Stimulated activated CD8-positive, alpha-beta memory T cell treated with anti-CD3 and anti-CD28 coated beads, Interleukin-7, amount 100 ng/mL, for 24 hours (primary cell): Measurements from ENCODE around the gene HSDL1.

Experiments used
- DNase-seq: peaks from one replicate; pipeline ENCODE4 v3.0.0-alpha.2; 2020; ENCODE audit warnings: low read depth

HSDL1 gene

DNA sequence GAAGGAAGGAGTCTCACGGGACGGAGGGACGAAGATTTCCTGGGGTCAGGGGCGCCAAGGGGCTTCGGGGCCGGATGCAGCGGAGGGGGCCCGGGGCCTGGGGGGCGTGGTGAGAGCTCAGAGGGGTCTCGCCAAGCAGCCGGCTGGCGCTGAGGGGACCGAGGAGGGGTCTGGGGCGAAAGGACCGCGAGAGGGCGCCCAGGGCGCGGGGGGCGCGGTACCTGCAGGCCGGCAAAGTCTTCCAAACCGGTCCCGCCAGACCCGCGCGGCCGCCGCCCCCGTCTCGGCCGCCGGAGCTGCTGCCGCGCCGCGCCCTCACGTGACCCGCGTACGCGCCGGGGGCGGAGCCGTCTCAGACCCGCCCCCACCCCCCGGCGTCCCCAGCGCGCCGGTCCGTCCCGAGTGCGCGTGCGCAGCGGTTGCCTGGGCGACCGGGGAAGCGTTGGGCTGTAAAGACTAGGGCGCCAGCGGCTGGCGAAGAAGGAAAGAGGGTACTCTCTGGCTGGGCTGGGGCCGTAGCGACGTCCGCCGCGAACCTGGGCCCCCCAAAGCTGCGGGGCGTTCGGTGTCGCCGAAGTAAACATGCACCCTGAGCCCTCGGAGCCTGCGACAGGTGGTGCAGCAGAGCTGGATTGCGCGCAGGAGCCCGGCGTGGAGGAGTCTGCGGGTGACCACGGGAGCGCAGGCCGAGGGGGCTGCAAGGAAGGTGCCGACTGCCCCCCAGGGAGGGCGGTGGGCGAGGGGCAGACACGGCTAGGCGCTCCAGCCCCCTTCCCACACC lies at the start of gene HSDL1, which contains the start of gene DNAAF1:
HSDL1 (minus strand) TSS at position 319 of the 781 bp plus-strand sequence. CDS start 13,856 bp downstream, outside the sequence.
DNAAF1 (plus strand) TSS at position 450 of the 781 bp plus-strand sequence; CDS start at position 583, 133 bp downstream.
- DNase-seq: peak; percentile 90

DNA sequence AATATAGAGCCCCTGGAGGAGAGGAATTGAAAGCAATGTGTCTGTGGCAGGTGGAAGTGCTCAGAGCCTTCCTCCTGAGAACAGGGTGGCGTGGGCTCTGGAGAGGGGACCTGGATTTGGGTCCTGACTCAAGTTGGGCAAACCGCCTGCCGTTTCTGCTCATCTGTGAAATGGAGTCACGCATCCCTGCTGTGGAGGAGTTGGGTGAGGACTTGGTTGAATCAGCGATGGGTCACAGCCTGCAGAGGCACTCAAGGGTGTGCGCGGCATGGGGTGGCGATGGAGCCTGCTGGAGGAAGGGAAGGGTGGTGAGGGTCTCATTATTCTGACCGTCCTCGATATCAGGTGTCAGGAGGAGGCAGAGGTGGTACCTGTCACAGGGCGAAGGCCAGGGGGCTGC lies 49.0 kb upstream of the HSDL1 start:
- DNase-seq: no peak

DNA sequence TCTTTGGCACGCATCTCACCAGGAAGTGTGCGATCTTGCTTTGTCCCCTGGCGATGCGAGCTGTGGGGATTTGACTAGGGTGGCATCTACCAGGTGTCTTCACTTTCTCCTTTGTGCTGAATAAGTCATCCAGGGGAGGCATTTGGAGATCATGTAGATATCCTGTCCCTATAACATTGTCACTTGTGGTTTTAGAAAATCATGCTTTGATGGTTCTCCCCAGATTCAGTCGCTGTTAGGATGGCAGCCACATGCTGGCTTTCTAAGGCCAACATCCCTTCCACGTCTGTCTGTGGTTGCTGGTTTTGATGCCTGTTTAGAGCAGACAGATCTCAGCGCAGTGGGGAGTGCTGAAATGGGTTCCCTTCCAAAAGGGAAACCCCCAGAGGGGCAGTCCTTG lies 48.5 kb upstream of the HSDL1 start:
- DNase-seq: no peak

DNA sequence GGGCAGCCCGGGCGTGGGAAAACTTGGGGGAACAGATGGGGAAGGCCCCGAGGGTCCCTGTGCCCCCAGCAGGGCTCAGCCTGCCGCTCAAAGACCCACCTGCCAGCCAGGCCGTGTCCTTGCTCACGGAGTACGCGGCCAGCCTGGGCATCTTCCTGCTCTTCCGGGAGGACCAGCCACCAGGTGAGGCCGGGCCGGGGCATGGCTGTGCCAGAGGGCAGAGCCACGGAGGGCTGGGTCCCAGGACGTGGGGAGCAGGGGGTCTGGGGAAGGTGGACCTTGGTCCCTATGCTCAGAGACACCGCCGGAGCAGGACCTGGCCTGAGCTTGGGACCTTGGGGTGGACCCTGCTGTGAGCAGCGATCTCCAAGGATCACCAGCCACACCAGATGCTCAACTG lies 46.5 kb upstream of the HSDL1 start:
- no peak for DNase-seq

DNA sequence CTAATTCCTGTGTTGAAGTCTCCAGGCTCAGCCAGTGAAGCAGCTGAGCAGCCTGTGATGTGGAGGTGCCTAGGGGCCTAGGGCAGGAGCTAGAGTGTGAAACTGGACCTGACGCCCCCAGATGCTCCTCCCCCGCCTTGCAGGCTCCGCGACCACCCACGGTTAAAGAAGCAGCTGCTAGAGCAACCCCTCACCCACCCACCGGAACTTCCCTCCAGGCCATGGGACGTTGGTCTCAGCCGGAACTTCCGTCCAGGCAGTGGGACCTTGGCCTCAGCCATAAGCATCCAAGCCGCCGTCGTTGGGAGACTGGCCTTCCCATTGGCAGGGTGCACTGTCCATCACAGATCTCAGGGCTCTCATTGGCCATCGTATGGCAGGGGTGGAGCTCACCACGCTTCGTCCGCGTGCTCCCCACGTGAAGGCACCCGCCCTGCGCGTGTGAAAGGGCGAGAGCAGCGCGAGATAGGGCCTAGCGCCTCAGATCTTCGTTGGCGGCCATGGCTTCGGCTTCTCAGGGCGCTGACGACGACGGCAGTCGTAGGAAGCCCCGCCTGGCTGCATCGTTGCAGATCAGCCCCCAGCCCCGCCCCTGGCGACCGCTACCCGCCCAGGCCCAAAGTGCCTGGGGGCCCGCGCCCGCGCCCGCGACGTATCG lies 45.9 kb upstream of the HSDL1 start, which contains the start of gene ADAD2:
ADAD2 (plus strand) TSS at position 427 of the 658 bp plus-strand sequence; CDS start at position 501, 74 bp downstream.
- DNase-seq: no peak

DNA sequence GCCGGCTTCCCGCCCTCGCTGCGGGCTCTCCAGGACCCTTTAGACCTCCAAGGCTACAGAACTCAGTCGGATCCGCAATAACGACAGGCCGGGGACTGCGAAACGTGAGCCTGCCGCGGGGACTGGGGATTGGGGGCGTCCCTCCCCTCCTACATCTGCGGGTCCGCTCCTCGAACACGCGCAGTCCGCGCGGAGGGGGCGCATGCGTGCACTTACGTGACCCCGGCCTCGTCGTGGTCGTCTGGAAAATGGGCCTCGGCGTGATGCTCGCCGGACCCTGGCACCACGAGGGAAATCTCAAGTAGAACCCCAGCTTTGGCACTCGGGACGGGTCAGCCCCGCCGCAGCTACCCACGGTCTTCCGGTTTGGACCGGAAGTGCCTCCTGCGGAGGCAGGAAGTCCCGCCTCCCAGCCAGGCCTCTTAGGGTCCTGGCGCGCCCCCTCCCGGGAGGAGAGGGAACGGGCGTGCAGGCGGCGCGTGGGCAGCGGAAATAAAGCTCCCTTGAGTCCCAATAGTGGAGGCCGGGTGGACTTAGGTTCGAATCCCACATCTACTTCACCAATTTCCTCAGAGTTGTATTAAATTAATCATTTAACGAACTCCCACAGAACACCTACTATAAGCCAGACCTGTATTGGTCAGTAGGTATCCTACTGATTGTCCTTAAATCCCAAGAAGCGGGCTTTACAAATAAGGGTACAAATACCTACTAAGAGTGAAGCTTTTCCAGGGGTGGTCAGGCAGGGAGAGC lies 41.9 kb upstream of the HSDL1 start, which contains the start of gene TAF1C:
TAF1C (minus strand) TSS at position 373 of the 753 bp plus-strand sequence. CDS start 2,069 bp downstream, outside the sequence.
- peak; percentile 85 for DNase-seq

DNA sequence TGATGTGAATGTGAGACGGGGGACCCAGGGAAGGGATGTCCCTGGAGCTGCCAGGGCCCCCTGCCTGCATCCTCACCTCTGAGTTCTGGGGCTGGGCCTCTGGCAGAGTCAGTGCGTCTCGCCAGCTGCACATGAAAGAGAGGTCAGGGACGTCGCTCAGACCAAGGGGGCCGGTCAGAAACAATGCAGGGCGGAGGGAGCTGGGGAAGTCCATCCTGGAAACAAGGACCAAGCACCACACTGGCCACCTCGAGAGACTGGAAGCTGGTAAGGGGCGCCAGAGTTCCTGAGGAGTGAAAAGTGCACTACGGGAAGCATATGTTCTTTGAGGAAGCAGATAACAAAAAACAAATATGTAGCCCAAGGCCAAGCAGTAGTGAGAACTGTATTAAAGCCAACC lies 39.8 kb upstream of the HSDL1 start:
- DNase-seq: no peak

DNA sequence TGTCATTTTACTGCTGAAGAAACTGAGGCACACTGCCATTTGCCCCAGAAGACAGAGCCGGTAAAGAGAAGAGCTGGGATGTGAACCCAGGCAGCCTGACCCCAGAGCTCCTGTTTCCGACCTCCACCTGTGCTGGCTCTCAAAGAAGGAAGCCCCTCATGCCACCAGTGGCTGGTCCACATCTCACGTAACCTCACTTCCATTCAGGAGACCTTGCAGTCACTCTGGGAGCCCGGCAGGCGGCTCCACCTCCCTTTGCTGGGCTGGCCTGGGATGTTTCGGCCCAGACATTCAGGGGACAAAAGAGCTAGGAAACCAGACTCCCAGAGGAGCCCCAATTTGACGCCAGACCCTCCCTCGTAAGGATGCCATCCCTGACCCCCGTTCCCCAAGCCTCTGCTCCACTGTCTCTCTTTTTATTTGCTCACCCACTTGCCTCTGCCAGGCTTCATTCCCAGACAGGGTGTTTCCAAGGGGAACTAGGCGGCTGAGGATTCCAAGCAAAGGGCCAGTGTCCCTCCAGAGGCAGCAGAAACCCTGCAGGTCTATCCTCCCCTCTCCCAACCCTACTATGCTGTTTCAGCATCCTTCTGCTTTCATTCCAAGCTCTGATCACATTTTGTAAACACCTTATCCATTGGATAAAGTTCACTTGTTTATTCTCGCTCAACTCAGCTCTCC lies 39.1 kb upstream of the HSDL1 start:
- no peak for DNase-seq

DNA sequence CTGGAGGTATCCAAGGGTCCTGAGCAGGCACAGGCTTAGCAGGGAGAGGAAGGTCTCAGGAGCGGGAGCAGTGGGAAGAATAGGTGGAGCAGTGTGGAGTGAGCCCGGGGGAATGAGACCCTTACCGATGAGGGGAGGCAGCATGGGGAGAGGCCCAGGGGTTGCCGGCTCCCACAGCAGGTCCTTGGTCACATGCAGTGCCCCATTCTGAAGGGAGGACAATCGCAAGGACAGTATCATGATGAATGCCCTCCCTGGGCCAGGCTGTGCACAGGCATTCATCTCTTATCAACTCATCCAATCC lies 38.5 kb upstream of the HSDL1 start:
- DNase-seq: no peak

DNA sequence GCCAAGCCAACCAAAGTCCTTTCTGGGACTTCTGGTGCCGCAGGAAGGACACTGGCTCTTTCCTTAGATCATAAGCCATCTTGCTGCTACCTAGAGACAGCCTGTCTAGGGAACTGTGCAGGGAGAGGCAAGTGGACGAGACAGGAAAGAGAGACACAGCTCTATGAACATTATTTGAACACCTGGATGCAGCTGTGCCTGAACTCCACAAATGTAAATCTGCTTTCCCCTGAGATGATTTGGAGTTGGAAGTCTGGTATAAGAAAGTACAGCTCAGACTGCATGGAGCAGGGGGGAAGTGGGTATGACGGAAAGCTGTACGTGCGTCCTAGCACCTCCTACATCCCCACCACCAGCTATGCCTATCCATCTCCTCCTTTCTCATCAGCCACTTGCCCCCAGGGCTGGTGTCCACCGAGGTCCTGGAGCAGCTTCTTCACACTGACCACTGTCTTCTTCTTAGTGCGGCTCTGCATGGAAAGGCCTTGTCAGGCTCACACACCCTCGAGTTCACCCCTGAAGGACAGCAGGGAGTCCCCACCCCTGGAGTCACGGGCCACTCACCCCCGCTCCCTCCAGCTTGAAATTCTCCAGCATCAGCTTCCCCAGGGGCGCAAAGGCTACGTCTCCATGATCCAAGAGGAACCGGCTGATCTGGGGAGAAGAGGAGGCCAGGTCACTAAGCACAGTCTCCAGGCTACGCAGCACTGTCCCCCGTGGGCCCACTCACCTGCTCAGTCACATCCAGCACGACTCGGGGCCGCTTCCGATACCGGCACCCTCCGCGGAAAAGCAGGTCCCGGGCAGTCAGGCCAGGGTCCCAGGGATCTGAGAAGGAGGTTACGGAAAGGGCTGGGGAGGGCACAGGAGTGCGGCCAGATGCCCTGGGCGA lies 37.9 kb upstream of the HSDL1 start:
- DNase-seq: no peak

DNA sequence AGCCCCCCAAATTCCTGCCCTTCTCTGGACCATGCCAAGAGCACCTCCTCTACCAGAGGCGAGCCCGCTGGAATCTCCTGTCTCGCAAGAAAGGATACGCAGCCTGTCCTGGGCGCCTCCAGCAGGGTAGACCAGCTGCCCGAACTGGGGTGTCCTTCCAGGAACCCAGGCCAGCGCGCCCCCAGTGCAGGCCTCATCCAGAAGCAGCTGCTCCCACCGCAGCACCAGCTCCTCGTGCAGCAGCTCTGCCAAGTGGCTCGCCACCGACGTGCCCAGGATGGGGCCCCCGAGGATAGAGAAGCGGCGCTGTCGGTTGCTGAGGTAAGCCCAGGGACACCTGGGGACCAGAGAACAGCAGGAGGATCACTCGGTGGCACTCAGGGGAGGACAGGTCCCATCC lies 37.1 kb upstream of the HSDL1 start:
- DNase-seq: no peak

DNA sequence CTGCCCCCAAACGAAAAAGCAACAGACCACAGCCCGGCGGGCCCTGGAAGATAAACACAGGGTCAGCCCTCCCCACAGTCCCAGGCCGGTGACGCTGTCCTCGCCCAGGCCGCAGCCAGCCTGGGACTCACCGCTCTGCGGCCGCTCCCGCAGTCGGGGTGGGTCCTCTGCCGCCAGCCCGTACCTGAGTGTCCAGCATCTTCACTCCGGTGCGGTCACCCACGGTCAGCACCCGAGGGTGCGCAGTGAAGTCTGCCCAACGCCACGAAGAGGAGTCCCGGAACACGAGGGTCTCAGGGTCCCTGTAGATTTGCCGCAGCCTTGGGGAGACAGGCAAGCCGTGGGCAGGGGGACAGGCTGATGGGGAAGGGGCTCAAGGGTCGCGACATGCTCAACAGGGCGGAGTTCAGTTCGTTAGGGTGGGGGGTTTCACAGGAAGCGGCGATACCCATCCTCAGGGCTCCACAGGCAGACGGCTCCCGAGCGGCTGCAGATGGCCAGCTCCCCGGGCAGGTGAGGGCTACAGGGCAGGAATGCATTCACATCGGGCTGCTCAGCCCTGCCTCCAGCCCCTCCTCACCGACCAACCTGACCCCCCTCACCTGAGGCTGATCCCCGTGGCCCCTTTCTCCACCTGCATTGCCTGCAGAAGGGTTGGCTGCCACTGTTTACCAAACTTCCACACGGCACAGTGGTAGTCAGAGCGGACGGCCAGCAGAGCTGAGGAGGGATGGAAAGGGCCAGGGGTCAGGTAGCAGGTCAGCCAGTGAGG lies 36.4 kb upstream of the HSDL1 start:
- DNase-seq: no peak

DNA sequence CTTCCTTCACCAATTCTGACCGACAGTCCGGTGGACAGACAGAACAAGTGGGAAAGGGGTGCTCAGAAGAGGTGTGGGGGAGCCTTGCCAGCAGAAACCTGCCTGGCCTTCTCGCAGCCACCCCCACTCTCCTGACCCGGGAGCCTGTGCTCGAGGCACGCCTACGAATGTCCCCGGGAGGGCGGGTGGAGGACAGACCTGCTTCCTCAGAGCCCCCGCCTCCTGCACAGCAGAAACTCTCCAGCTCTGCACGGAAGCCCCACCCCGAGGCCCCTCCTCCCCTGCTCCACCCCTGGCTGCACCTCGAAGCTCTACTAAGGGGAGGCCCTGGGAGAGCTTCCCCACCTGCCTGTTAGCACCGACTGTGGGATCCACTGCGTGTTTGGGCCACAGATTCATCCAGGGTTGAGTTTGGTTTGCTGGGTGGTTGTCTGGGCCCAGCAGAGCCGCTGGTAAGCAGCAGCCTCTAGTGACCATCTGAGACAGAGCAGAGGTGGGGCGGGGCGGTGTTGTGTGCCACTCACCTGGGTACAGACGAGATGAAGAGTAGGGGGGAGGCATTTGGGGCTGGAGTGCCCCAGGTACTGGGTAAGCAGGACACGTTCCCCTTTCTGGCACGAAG lies 35.7 kb upstream of the HSDL1 start:
- no peak for DNase-seq

DNA sequence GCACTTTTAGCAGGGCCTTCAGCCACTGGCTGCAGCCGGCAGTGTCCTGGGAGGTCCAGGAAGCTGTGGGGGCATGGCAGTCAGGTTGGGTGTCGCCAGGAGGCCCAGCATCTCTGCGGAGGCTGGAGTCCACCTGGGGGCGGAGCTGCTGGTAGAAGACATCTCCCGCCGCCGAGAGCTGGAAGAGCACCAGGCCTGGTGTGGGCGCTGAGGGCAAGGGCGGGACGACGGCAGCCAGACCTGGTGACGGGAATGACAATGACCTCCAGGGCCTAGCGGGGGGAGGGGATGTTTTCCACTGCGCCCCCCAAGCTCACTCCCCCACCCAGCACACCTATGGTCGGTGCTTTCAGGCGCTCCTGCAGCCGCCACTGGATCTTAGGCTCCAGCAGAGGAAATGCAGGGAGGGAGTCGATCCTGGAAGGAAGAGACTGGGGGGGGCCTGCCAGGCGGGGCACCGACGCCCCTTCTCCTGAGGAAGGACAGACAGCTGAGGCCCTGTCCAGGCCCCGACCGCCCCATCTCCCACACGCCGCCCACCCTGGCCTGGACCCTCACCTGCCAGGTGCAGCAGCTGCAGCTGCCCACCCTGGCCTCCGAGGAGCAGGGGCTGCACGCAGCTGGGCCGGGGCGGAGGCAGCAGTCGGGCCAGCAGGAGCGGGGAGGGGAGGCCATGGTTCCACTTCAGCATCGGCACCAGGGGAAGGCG lies 34.8 kb upstream of the HSDL1 start:
- DNase-seq: no peak

DNA sequence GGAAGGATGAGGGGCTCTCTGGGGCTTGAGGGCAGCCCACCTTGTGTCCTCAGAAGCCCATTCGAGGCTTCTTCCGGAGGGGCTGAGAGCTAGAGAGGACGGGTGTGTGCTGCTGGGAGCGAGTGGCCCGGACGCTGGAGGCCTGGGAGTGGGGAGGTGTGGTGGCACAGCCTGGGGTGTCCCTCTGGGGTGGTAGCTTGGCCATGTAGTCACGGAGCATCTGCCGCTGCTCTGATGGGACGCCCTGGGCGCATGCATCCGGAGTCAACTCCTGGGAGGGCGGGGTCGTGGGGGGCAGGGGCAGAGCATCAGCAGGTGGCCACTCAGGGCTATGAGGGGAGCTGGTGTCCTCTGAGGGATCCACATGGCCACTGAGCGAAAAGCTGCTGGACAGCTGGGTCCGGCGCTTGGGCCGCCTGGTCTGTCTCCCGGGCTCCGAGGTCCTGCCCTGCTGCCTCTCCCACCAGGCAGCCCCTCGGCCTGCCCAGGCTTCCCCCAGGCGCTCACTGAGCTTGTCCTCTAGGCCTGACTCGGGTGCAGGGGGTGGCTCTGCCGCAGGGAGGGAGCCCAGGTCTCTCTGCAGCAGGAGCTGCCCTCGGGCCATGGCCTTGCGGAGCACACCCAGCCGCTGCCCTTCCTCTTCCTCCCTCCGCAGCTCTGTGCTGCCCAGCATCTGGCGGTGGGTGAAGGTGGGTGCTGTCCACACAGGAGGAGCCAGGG lies 34.1 kb upstream of the HSDL1 start:
- no peak for DNase-seq

DNA sequence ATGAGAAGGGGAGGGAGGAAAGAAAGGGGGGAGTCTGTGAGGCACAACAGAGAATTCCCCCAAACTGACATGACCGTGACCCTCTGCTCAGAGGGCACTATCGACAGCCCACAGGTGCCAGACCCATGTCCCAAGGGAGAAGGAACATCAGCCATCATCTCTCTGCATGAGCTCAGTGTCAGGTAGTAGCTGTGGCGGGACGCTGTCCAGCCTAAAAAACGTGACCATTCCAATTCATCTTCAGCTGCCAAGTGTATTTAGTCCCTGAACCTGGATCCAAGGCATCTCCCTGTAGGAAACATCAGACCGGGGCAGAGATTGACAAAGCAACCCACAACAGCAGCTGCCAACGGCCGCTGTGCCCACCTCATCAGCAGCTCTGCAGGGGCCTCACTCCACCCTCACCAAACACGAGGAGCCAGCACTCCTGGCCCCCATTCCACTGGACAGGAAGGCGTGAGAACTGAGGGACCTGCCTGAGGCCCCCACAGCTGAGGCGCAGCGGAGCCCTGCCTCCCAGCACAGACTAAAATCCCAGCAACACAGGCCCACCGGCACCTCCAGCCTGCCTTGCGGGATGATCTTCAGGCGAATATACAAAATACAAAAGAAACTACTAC lies 33.3 kb upstream of the HSDL1 start:
- no peak for DNase-seq

DNA sequence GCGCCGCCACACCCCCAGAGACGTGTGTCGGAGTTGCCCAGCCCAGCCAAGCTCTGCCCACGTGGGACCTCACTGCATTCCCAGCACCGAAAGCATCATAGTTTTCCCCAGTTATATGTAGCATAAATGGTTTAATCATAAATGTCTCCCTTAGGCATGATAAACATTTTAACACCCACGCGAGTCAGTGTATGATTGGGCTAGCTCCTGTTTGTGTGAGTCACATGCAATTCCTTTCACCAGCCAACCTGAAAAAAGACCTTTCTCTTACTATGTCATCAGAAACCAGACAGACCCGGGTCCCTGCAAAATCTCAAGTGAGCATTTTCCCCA lies 32.7 kb upstream of the HSDL1 start:
- DNase-seq: no peak
